NCI-H2227 (cell line): ENCODE data around the gene POC1B.

Experiments
- DNase-seq: peaks from one replicate; lab custom pipeline; 2025; ENCODE audit not compliant: unreplicated experiment; lab: John Stamatoyannopoulos, UW

The POC1B gene

DNA sequence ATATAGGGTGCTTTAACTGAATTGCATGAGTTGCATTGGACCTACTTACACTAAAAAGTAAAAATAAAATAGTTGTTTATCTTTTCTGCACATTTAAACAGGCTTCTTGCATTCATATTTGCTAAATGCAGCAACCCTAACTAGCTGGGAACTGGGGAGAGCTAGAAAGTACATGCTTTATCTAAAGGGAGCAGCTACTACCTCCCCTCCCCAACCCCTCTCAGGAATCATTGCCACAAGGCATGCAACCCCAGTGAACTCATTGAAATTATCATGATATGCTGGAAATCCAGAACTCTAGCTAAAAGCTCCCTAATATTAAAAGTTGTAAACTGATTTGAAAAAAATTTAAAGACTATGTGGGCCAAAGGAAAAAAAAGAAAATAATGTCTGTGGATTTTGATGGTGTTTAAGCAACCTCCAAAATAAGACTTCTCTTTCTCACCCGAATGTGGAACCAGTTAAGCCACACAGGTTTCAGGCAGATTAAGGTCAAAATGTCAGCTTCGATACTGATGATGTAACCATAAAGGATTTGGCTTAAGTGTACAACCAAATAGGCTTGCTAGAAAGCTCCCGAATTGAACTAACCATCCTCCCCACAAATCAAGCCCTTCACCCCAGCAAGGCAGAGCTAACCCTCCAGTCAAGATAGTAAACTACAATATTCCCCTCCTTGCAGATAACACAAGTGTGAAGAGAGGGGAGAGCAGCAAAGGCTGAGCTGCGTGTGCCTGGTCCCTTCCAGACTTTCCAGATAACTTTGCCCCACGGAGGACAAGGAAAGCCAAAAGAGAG, 13.8 kb upstream of the POC1B start:
- no peak for DNase-seq

DNA sequence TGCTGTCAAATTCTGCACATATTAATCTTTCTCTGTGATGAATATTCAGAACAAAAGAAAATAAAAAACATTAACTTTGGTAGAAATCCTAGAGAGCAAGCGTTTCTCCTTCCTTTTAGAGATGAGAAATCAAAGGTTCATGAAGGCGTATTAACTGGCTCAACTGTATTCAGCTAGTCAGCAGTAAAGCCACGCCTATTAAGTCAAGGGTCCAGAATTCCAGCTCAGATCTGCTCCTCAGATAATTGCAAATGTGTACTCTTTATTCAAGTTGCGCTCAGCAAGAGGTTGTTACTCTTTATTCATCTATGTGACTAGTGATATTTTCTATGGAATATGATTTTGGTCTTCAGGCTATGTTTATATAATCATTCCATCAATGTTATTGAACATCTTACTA, 13.1 kb upstream of the POC1B start:
- peak; percentile 30 for DNase-seq

DNA sequence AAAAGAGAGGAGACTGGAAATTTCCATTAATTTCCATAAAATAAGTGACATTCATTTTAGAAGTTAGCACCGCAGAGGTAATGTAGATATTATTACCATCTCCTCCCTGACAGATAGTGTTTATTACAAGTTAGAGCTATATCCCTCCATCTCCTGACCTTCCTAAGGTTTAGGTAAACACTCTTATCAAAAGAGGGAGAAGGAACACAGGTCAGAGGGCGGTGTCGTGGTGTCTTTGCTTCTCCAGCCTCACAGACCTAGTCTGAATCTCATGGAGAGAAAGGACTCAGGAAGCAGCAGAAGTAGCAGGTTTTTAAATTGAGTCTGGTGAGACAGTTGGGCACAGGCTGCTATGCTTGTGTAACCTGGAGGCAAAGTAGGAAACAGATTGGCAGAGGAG, 11.5 kb upstream of the POC1B start:
- DNase-seq = no peak

DNA sequence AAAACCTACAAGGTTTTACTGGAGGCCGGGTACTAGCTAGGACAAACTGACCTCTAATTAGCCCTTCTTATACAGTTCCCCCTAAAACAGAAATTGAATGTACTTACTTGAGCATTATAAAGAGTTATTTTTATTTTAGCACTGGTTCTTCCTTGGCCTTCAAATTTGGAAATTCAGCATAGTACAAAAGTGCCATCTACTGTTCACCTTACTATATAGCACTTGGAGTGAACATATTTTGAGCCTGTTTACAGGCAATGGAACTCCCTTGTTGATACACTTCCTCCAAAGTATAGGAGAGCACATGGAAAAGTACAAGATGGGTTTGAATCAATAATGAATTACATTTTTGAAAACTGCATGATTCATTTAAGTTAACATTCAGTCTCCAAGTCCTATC, 3.9 kb upstream of the POC1B start:
- peak; percentile 53 for DNase-seq

DNA sequence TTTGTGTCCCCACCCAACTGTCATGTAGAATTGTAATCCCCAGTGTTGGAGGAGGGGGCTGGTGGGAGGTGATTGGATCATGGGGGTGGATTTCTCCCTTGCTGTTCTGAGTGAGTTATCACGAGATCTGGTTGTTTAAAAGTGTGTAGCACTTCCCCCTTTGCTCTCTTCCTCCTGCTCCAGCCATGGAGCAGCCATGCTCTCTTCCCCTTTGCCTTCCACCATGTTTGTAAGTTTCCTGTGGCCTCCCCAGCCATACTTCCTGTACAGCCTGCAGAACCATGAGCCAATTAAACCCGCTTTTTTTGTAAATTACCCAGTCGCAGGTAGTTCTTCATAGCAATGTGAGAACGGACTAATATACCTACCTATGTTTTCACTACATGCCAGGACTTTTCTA, 2.6 kb upstream of the POC1B start:
- DNase-seq = no peak

DNA sequence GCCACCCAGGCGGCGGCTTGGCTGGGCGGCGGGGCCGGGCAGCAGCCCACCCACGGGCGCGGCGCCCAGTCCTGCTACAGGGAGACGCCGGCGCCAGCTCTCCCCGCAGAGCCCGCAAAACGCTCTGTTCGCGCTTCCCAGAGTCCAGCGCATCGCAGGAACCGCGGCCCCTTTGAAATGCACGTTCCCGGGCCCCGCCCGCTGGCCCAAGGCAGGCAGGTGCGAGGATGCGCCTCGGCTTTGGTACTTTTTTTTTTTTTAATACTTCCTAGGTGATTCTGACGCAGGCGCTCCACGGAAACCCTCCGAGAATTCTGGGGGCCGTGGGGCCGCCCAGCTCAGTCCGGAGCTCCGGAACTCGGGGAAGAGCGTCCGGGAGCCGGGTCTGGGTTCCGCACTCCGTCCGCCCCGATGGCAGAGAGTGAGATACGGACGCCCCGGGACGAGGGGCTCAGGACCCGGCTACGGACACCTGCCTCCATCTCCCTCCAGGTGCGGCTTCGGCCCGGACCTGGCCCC, 483 bp downstream of the POC1B start:
- peak; percentile 62 for DNase-seq

DNA sequence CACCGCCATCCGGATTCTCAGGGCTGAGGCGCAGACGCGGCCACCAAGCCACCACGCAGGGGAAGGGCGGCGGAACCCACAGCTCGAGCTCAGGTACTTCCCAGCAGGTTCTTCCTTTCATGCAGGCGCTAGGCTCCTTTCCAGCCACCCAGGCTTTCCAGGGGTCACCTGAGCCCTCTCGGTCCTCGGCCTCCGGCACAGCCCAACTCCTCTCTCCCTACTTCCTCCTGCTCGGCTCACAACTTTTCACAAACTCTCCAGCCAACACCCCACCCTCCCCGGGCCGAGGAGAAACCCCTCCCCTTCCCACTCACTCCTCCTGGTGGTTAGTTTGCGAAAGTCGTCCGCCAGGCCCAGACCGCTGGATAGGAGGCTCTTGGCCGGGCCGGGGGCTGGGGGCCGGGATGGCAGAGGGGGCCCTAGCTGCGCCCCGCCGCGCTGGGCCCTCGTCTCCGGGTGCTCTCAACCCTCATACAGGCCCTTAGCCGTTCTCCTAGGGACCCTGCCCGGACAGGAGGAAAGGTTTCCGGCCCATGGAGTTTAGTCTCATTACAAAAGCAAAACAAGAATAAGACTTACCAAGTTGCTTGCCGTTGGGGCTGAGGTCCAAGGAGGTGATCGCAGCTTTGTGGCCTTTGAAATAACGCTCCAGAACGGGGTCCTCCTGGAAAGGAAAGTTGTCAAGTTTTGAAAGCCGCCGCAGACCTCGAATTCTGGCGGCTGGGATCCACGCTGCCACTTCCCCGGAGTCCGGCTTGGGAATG, 1.1 kb downstream of the POC1B start, which contains the start of gene GALNT4:
Gene GALNT4, minus strand, starts transcription at position 256 of the 764 bp plus-strand sequence. Its CDS starts 247 bp downstream, at position 9.
- peak; percentile 81 for DNase-seq

DNA sequence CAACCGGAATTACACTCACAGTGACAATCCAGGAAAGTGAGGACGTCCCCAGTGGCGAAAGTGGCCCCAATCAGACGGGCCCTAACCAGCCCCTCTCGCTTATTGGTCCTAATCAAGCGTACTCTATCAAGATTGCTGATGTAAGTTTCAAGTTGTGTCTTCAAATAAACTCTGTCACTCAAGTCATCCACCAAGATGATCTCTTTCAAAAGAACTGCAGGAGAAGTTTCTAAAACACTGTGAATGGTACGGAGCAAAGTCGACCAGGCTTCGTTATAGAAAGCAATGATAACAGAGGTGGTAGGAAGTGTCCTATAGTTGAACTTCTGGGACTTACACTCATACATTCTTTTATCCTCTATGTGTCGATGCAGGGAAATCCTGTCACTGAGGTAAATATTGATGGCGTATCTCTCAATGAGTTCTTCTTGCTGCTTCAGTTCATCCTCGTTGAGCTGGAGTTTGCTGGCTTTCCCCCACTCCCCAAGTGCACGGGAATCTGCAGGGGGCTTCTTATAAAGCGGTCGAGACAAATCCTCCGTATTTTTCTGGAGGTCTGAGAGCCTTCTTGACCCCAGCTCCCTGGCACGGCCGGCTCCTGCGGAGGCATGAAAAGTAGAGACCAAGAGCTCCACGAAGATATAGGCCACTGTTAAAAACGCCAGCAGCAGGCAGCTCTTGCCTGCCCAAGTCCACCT, 1.9 kb downstream of the POC1B start:
- no peak for DNase-seq

DNA sequence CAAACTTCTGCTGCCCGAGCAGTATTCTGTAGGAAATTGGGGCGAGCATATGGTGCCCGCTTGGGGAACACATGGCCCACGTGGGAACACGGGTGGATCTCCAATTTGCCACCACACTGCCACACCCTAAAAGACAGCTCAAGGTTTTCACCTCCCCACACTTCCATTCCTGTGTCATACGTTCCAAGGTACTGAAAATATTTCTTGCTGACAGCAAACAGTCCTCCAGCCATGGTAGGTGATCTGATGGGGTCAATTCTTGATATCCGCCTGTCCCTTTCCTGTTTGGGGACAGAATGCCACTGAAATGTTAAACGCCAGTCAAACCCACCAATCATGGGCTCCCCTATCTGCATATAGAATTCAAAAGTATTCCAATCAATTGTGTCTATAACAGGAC, 2.5 kb downstream of the POC1B start:
- DNase-seq = no peak

DNA sequence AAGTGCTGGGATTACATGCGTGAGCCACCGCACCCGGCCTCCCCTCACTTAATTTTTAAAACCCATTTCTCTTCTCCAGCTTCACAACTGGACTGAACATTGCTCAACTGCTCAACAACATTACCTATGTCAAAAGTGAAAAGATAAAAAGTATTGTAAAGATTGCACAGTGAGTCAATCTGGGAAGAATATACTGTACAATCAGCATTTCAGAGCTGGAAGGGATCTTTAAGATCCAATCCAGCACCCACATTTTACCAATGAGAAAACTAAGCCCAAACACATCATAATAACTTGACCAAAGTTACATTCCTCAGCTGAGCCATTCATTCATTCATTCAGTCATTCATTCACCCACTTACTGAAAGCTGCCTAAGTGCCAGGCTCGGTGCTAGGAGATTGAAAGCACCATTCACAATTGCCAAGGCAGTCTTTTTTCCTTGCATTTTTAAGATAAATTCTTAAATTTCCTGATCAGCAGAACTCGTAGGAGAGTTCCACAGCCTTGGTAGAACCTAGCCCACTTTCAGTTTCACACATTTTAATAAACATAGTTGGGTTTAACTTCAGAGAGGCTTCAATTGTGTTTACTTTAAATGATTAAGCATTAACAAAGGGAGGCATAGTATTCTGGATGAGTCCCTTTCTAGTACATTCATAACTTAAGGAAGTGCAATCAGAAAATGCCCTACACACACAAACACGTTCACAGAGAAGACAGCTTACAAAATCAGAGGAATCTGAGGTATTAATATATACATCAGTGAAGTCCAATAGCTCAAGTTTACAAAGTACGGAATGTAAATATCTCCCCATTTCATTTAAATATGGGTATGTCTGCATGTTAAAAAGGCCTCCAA, 4.3 kb downstream of the POC1B start:
- no peak for DNase-seq

DNA sequence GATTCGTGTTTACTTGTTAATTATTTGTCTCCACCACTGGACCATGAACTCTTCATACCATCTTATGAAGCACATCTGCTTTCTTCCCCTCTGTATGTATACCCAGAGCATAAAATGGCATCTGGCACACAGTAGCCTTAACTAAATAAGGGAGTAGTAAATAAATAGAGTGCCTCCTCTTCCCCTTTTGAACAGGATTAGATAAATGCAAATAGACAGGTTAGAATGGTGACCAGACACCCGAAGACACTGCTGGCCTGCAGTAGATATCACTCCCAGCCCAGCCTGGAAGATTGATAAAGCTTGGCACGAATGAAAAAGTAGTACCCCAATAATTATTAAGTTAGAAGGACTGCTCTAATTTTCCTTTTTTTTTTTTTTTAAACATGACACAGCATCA, 8.1 kb downstream of the POC1B start:
- no peak for DNase-seq

DNA sequence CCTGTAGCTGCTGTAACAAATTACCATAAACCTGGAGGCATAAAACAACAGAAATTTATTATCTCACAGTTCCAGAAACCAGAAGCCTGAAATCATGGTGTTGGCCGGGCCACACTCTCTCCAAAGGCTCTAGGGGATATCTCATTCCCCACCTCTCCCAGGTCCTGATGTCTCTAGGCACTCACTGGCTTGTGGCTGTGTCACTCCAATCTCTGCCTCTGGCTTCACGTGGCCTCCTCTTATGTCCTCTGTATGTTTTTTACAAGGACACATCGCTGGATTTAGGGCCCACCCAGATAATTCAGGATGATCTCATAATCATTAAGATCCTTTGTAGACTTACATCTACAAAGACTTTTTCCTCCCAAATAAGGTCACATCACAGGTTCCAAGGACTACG, 9.2 kb downstream of the POC1B start:
- no peak for DNase-seq

DNA sequence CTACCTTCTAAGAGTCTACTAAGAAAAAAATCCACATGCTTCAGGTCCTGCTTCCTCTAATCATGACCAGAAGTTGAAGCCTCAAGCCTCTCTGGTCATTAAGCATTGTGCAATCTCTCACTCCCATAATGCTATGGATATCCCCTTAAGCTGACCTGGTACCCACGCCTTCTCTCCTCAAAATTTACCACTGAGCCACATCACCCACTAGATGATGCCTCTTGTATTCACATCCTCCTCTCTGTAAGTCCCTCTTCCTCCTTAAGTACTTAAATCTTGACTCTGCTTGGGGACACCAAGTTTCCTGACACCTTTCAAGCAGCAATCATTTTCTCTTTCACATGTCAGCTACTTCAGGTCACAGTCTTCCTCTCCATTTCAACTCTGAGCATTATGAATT, 11.1 kb downstream of the POC1B start:
- DNase-seq = no peak

DNA sequence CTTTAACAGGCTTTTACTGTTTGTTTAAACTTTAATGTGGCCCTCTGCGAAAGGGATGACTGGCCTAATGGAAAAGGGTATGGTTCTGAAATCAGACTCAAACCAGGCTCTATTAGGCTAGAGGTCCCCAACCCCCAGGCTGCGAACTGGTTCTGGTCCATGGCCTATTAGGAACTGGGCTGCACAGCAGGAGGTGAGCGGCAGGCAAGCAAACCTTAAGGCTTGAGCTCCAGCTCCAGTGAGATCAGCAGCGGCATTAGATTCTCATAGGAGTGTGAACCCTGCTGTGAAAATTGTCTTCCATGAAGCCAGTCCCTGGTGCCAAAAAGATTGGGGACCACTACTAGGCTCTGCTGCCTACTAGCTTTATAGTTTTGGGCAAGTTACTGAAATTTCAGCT, 12.3 kb downstream of the POC1B start:
- DNase-seq = no peak

DNA sequence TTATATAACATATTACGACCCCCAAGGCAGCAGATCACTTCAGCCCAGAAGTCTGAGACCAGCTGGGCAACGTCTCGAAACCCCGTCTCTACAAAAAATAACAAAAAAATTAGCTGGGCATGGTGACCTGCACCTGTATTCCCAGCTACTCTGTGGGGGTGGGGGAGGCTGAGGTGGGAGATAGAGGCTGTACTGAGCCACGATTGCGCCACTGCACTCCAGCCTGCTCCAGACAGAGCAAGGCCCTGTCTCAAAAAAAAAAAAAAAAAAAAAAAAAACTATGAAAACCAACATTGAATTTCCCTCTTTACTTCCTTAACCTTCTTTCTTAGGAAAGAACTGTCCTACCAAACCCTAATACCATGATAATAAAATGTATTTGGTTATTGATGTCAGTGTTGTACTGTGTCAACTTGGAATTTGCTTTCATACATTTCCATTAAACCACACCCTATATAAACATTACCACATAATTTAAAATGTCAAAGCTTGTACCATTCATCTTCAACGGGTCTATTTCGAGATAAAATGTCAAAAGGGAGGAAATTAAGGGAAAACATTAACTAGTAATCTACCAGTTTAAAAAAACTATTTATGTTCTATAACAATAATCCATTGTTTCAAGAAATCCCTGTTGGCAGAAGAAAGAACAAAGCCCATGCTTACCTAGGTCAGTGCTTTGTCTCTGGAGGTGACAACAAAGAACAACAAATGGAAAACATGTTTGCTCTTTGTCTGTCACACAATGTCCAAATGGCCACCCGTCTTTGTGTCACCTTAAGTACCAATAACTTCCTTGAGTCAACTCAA, 18.6 kb downstream of the POC1B start:
- DNase-seq = no peak

DNA sequence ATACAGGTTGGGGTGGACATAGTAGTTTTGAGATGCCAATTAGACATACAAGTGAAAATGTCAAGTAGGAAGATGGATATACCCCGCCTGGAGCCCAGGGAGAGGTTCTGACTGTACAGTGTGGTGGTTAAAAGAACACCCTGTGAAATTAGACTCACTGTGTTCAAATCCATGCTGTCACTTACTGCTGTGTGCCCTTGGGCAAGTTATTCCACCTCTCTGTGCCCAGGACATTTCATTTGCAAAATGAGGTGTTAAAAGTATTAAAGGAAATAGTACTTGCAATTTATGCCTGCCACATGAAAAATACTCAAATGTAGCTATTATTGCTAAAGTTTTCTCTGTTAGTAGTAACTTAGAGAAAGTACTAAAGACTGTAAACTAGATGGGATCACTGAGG, 19.8 kb downstream of the POC1B start:
- DNase-seq = no peak

DNA sequence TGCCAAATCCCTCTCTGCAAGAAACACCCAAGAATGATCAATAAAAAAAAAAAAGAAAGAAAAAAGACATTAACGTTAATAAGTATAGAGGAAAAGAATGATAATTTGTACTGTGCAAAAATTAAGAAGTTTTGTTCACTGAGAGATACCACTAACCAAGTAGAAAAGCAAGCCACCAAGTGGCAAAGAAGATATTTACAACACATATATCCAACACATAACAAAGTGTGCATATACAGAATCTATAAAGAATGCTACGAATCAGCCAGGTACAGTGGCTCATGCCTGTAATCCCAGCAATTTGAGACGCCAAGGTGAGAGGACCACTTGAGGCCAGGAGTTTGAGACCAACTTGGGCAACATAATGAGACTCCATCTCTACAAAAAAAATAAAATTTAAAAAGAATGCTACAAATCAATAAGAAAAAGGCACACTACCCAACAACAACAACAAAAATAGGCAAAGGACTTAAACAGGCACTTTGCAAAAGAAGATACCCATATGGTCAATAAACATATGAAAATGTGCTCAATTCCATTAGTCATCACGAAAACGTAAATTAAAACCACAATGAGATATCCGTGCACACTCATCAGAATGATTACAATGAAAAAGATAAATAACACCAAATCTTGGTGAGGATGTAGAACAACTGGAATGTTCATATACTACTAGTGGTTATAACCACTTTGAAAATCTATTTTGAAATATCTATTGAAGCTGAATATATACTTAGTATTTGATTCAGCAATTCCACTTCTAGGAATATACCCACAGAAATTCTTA, 21.1 kb downstream of the POC1B start:
- no peak for DNase-seq

DNA sequence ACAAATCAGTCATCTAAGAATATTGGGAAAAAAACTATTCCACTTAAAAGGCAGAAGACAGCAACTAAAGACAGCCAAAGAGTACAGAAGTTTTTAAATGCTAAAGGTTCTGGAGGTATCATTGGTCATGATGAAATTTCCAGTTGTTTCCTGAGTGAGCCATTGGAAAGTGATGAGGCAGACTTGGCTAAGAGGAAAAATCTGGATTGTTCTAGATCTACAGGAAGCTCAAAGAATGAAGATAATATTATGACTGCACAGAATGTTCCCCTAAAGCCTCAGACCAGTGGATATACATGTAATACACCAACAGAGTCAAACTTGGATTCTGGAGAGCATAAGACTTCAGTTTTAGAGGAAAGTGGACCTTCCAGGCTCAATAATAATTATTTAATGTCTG, 24.1 kb downstream of the POC1B start:
- DNase-seq = no peak

DNA sequence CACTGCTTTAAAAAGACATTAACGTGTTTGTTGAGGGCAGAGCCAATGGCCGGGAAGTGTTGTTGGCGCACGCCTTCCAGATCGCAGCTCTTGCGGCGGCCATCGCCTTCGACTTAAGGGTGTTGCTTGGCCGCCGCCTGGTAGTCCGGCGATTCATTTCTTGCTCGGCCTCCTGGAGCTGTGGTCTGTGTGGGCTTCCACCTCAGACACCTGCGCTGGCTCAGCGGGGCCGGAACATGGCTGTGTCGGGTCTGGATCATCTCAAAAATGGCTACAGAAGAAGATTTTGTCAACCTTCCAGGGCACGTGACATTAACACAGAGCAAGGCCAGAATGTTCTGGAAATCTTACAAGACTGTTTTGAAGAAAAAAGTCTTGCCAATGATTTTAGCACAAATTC, 26.0 kb downstream of the POC1B start:
- no peak for DNase-seq
